Sigmoid colon (tissue), 4 donors: Measurements from ENCODE around the gene CHAF1B.

ENCODE experiments used
- CTCF ChIP-seq, 4 experiments: fragments of 450-650 bp in 3 of 4; fragments of 200-600 bp in 1 of 4; IDR thresholded peaks; one replicate each; pipeline ENCODE4 v1.5.1; 2016 to 2019; ENCODE audit warnings: antibody characterized with exemption in 4 of 4, mild to moderate bottlenecking in 3 of 4, moderate library complexity in 2 of 4
- EP300 ChIP-seq, 4 donors: sonication (generic); formaldehyde crosslinking; IDR thresholded peaks; one replicate each; pipeline ENCODE4 v1.6.1; 2017; ENCODE audit warnings: antibody characterized with exemption in 4 of 4
- POLR2A ChIP-seq, 2 donors: fragments of 450-650 bp; IDR thresholded peaks; one replicate each; pipeline ENCODE4 v1.6.1; 2016; ENCODE audit warnings: antibody characterized with exemption in 2 of 2, mild to moderate bottlenecking in 2 of 2, moderate library complexity in 2 of 2

- TF ChIP-seq CTCF (IDR thresholded peaks at IDR 0.05) (no peak), POLR2A (IDR thresholded peaks at IDR 0.05) (no peak), EP300 (IDR thresholded peaks at IDR 0.05) (no peak)
These were observed 34.8 kb upstream of the CHAF1B start for GRCh38 chr21:36350282-36350910.
